Trophoblast cell (in vitro differentiated cells and primary cell): ENCODE measurements around the gene TSHZ2.
A peak's percentile ranks its signal among the peaks of the same experiment; 100 is the strongest.

Source experiments
- DNase-seq, 2 donors: peaks; one replicate each; pipeline ENCODE4 v3.0.0-alpha.2; 2016
- H2AFZ ChIP-seq: 2 replicates; pipeline ENCODE4 v1.6.1; 2013; ENCODE audit warnings: low read length, moderate library complexity, mild to moderate bottlenecking; ENCODE audit not compliant: insufficient read depth, poor library complexity
- H2AK5ac ChIP-seq: 2 replicates; pipeline ENCODE4 v1.6.1; 2013; ENCODE audit warnings: mild to moderate bottlenecking, low read length
- H2BK120ac ChIP-seq: 2 replicates; pipeline ENCODE4 v1.6.1; 2013; ENCODE audit warnings: low read length, mild to moderate bottlenecking, moderate library complexity; ENCODE audit not compliant: insufficient read depth, poor library complexity
- H2BK12ac ChIP-seq: 2 replicates; pipeline ENCODE4 v1.6.1; 2013; ENCODE audit warnings: mild to moderate bottlenecking, low read length, moderate library complexity
- H2BK5ac ChIP-seq: 2 replicates; pipeline ENCODE4 v1.6.1; 2013; ENCODE audit warnings: low read length, low read depth, moderate library complexity, mild to moderate bottlenecking; ENCODE audit not compliant: poor library complexity
- H3K14ac ChIP-seq: 2 replicates; pipeline ENCODE4 v1.6.1; 2013; ENCODE audit warnings: mild to moderate bottlenecking, low read length
- H3K18ac ChIP-seq: 2 replicates; pipeline ENCODE4 v1.6.1; 2013; ENCODE audit warnings: mild to moderate bottlenecking, low read length
- H3K23ac ChIP-seq: 2 replicates; pipeline ENCODE4 v1.6.1; 2013; ENCODE audit warnings: low read length
- H3K27ac ChIP-seq: 2 replicates; pipeline ENCODE4 v1.5.1; 2013; ENCODE audit warnings: low read depth, mild to moderate bottlenecking, inconsistent platforms, low read length, moderate library complexity
- H3K27me3 ChIP-seq: 2 replicates; pipeline ENCODE4 v1.6.1; 2013; ENCODE audit warnings: inconsistent platforms, mild to moderate bottlenecking, low read length, moderate library complexity; ENCODE audit not compliant: insufficient read depth
- H3K36me3 ChIP-seq, 2 experiments: 1 replicate in 1 of 2; 2 replicates in 1 of 2; pipeline ENCODE4 v1.6.1; 2013; ENCODE audit warnings: low read length in 2 of 2, mild to moderate bottlenecking in 2 of 2, moderate library complexity in 1 of 2; ENCODE audit not compliant: insufficient read depth in 2 of 2, control insufficient read depth in 1 of 2
- H3K4ac ChIP-seq: 2 replicates; pipeline ENCODE4 v1.6.1; 2013; ENCODE audit warnings: low read depth, mild to moderate bottlenecking, low read length, moderate library complexity
- H3K4me1 ChIP-seq, 2 experiments: 1 replicate in 1 of 2; 2 replicates in 1 of 2; pipeline ENCODE4 v1.6.1; 2013; ENCODE audit warnings: low read length in 2 of 2, mild to moderate bottlenecking in 2 of 2, moderate library complexity in 1 of 2; ENCODE audit not compliant: insufficient read depth in 2 of 2, control insufficient read depth in 1 of 2
- H3K4me2 ChIP-seq: 2 replicates; pipeline ENCODE4 v1.6.1; 2013; ENCODE audit warnings: inconsistent platforms, mild to moderate bottlenecking, low read length, moderate library complexity
- H3K4me3 ChIP-seq: 2 replicates; pipeline ENCODE4 v1.5.1; 2013; ENCODE audit warnings: mild to moderate bottlenecking, low read depth, low read length, inconsistent platforms
- H3K79me1 ChIP-seq: one replicate; pipeline ENCODE4 v1.6.1; 2013; ENCODE audit warnings: low read length
- H3K79me2 ChIP-seq: 2 replicates; pipeline ENCODE4 v1.6.1; 2013; ENCODE audit warnings: low read length, mild to moderate bottlenecking; ENCODE audit not compliant: control insufficient read depth, insufficient read depth, poor library complexity
- H3K9ac ChIP-seq: 2 replicates; pipeline ENCODE4 v1.6.1; 2013; ENCODE audit warnings: mild to moderate bottlenecking, low read length
- H3K9me3 ChIP-seq: 2 replicates; pipeline ENCODE4 v1.6.1; 2013; ENCODE audit warnings: low read depth, mild to moderate bottlenecking, control low read depth, inconsistent platforms, low read length; ENCODE audit not compliant: insufficient read depth
- H4K12ac ChIP-seq: 2 replicates; pipeline ENCODE4 v1.6.1; 2013; ENCODE audit warnings: low read depth, mild to moderate bottlenecking, low read length, moderate library complexity
- H4K8ac ChIP-seq: 2 replicates; pipeline ENCODE4 v1.6.1; 2013; ENCODE audit warnings: low read depth, mild to moderate bottlenecking, low read length, moderate library complexity
- H4K91ac ChIP-seq: one replicate; pipeline ENCODE4 v1.6.1; 2013; ENCODE audit warnings: low read depth, mild to moderate bottlenecking, low read length, moderate library complexity
- WGBS: extraction: QIAGEN DNeasy Blood & Tissue Kit; methylation state at CpG from one replicate; pipeline ENCODE4 v1.1.7; 2013; ENCODE audit warnings: missing lambda C conversion rate; ENCODE audit not compliant: insufficient read length, insufficient coverage; ENCODE audit errors: extremely low coverage; 5-methylcytosine and 5-hydroxymethylcytosine counted together

The TSHZ2 gene

GRCh38 chr20:53057579-53057978 is 85.4 kb downstream of the TSHZ2 start:
- Histone ChIP-seq H2BK12ac (no peak overlapping the region), H3K14ac (no peak overlapping the region), H2BK5ac (no peak overlapping the region), H3K36me3 (no peaks in the 10 kb centered on the region), H3K27ac (no peak overlapping the region), H2AFZ (no peak overlapping the region), H3K79me1 (no peaks in the 10 kb centered on the region), H3K9ac (no peak overlapping the region), H3K18ac (no peak overlapping the region), H4K91ac (no peak overlapping the region), H2BK120ac (no peak overlapping the region), H4K12ac (no peak overlapping the region), H3K9me3 (no peaks in the 10 kb centered on the region), H3K23ac (no peak overlapping the region), H3K4me2 (no peak overlapping the region), H3K4me1 (no peaks in the 10 kb centered on the region), H3K4me3 (no peak overlapping the region), H2AK5ac (no peak overlapping the region), H3K27me3 (no peaks in the 10 kb centered on the region), H3K79me2 (no peaks in the 10 kb centered on the region), H4K8ac (no peak overlapping the region), H3K4ac (no peak overlapping the region)
- no peak for DNase-seq
- WGBS, result no CpG with 5 or more reads among the region's 4 CpGs

- Histone ChIP-seq H3K9ac (no peak overlapping the region), H4K8ac (no peak overlapping the region), H2AK5ac (no peak overlapping the region), H3K36me3 (no peaks in the 10 kb centered on the region), H3K27ac (no peak overlapping the region), H3K9me3 (no peaks in the 10 kb centered on the region), H2BK120ac (no peak overlapping the region), H3K79me1 (no peaks in the 10 kb centered on the region), H4K12ac (no peak overlapping the region), H2AFZ (no peak overlapping the region), H3K23ac (no peak overlapping the region), H2BK12ac (no peak overlapping the region), H3K79me2 (no peaks in the 10 kb centered on the region), H3K4me3 (no peak overlapping the region), H2BK5ac (no peak overlapping the region), H3K18ac (no peak overlapping the region), H3K4me2 (no peak overlapping the region), H3K4me1 (no peaks in the 10 kb centered on the region), H3K27me3 (no peaks in the 10 kb centered on the region), H4K91ac (no peak overlapping the region), H3K14ac (no peak overlapping the region), H3K4ac (no peak overlapping the region)
- no CpG with 5 or more reads among the region's 5 CpGs for WGBS
- no peak for DNase-seq
Observed at GRCh38 chr20:53059848-53060247, 87.7 kb downstream of the TSHZ2 start.

DNA sequence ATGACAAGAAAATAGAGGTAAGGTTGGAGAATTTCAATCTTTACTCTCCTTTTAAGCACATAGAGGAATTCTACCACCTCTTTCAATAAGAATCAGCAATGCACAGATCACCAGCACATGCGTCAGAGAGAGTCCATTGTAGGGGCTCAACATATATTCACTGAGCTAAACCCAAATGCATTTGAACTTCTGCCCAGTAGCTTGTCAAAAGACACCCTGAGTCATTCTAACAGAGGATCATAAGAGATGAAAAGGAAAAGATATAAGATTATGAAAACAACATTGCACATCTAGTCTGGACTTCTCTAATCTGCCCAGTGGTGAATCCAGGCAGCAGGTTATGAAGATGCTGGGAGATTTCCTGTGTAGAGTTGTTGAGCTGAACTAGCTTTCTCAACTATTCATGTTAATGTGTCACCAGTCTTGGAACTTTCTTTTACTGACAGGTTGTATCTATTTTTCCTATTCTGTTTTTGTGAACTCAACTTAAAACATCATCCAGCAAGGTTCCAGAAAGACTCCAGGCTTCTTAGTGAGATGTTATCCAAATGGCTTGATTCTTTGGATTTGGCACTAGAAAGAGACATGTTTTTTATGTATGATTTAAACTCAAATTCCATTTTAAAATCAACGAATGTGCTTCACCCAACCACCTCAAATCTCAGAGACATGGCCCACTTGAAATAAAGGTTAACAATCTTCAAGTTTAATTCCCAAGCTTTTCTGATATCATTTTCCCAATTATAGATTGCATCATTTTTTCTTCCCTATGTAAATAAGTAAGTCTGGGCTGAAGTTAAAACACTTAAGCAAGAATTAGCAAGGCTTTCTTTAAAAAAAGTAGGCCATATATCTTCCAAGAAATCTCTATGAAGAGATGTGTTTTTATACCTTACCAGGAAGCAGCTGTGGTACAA is 89.3 kb downstream of the TSHZ2 start:
- no peak overlapping the region for H4K12ac ChIP-seq
- no peak overlapping the region for H3K9ac ChIP-seq
- no CpG with 5 or more reads among the region's 2 CpGs for WGBS

GRCh38 chr20:53064935-53065334 is 92.8 kb downstream of the TSHZ2 start:
- H3K4me3 ChIP-seq, result no peak overlapping the region
- no peak overlapping the region for H3K27ac ChIP-seq
- no peak overlapping the region for H3K4ac ChIP-seq
- H2AFZ ChIP-seq, result no peak overlapping the region
- no peak overlapping the region for H4K91ac ChIP-seq
- H3K14ac ChIP-seq, result no peak overlapping the region
- DNase-seq, result peak in 1 of 2 donors; percentile 15
- H3K23ac ChIP-seq, result no peak overlapping the region
- no peak overlapping the region for H4K12ac ChIP-seq
- no peak overlapping the region for H4K8ac ChIP-seq
- no peak overlapping the region for H3K9ac ChIP-seq
- H2BK5ac ChIP-seq, result no peak overlapping the region
- no peak overlapping the region for H2BK12ac ChIP-seq
- no peaks in the 10 kb centered on the region for H3K79me1 ChIP-seq
- H3K18ac ChIP-seq, result no peak overlapping the region
- no peak overlapping the region for H2AK5ac ChIP-seq
- H3K4me2 ChIP-seq, result no peak overlapping the region
- H3K4me1 ChIP-seq, result no peaks in the 10 kb centered on the region
- no peak overlapping the region for H2BK120ac ChIP-seq
- no peaks in the 10 kb centered on the region for H3K79me2 ChIP-seq
- no peaks in the 10 kb centered on the region for H3K27me3 ChIP-seq
- no peaks in the 10 kb centered on the region for H3K9me3 ChIP-seq
- no CpG with 5 or more reads among the region's 7 CpGs for WGBS
- no peaks in the 10 kb centered on the region for H3K36me3 ChIP-seq

More for the DNA sequence above, 89.3 kb downstream of the TSHZ2 start:
- H3K4ac ChIP-seq, result no peak overlapping the region
- no peaks in the 10 kb centered on the region for H3K79me2 ChIP-seq
- no peaks in the 10 kb centered on the region for H3K4me1 ChIP-seq
- H2BK12ac ChIP-seq, result no peak overlapping the region
- no peak overlapping the region for H3K4me3 ChIP-seq
- no peak overlapping the region for H4K8ac ChIP-seq
- no peak overlapping the region for H3K14ac ChIP-seq
- H3K27ac ChIP-seq, result no peak overlapping the region
- H3K23ac ChIP-seq, result no peak overlapping the region
- no peaks in the 10 kb centered on the region for H3K27me3 ChIP-seq
- H3K79me1 ChIP-seq, result no peaks in the 10 kb centered on the region
- H2AK5ac ChIP-seq, result no peak overlapping the region
- H4K91ac ChIP-seq, result no peak overlapping the region
- H2AFZ ChIP-seq, result no peak overlapping the region
- no peaks in the 10 kb centered on the region for H3K36me3 ChIP-seq
- no peak overlapping the region for H2BK5ac ChIP-seq
- no peak overlapping the region for H3K4me2 ChIP-seq
- DNase-seq, result peak in 1 of 2 donors; percentile 15
- H2BK120ac ChIP-seq, result no peak overlapping the region
- H3K18ac ChIP-seq, result no peak overlapping the region
- H3K9me3 ChIP-seq, result no peaks in the 10 kb centered on the region
